Suprapubic skin (tissue), 4 donors: ENCODE results near the gene SHROOM3.

ENCODE experiments used
- CTCF ChIP-seq, 2 donors: fragments of 200-600 bp in 1 of 2; fragments of 450-650 bp in 1 of 2; sonication (generic) in 1 of 2; IDR thresholded peaks; one replicate each; pipeline ENCODE4 v1.5.1; 2016 to 2019; ENCODE audit warnings: antibody characterized with exemption in 2 of 2, mild to moderate bottlenecking in 1 of 2, moderate library complexity in 1 of 2
- EP300 ChIP-seq: sonication (generic); formaldehyde crosslinking; IDR thresholded peaks from one replicate; pipeline ENCODE4 v1.6.1; 2017; ENCODE audit warnings: antibody characterized with exemption
- POLR2A ChIP-seq, 2 donors: fragments of 450-650 bp; IDR thresholded peaks; one replicate each; pipeline ENCODE4 v1.6.1; 2017; ENCODE audit warnings: antibody characterized with exemption in 2 of 2, mild to moderate bottlenecking in 2 of 2, moderate library complexity in 2 of 2
- POLR2AphosphoS5 ChIP-seq, 3 donors: sonication (generic); formaldehyde crosslinking; IDR thresholded peaks; one replicate each; pipeline ENCODE4 v1.6.1; 2017; ENCODE audit warnings: antibody characterized with exemption in 3 of 3

- no peak for TF ChIP-seq CTCF (IDR thresholded peaks at IDR 0.05)
- TF ChIP-seq EP300 = no peak
- TF ChIP-seq POLR2A (IDR thresholded peaks at IDR 0.05) = no peak
- TF ChIP-seq POLR2AphosphoS5 (IDR thresholded peaks at IDR 0.05) = no peak
These were observed 232.0 kb downstream of the SHROOM3 start for GRCh38 chr4:76666944-76667532.
